ENCODE data around the gene EFTUD2.

Gene EFTUD2

DNA sequence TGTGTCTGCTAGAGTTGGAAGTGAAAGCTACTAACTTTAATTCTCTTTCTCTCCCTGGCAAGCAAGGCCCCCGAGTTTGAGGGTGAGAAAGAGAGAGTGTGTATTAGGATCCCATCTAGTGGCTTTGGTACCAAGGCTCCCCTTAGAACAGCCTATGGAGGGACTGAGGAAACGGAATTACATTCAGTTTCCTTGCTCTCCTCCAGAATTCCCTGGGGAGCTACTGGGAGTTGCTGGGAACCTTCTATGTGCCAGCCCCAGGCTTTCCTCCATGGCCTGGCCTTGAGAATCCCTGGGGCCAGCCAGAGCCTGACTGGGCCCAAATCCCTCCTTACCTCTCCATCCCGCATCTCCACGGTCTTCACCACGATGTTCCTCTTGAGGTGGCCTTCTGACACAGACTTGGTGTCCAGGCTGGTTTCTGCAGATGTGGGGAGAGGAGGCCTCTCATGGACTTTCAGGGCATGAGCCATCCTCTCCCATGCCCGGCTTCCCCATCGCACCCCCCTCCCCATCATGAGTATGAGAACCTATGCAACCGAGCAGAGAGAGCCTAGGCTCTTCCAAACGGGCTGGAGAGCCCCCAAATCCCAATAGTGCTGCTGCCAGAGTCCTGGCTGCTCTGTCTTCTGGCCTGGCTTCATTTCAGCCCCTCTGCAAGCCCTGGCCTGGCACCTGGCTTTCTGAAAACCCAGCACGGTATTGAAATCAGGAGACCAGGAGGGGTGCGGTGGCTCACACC, 8.7 kb upstream of the EFTUD2 start:
- peaks cover 4% of the 10 kb centered on the region for H3K27me3 Mint-ChIP-seq
- no peaks in the 10 kb centered on the region for H3K9me3 Mint-ChIP-seq (ENCODE audit: low read depth)
- H3K27ac Mint-ChIP-seq: no peak overlapping the region
- H3K4me1 Mint-ChIP-seq (ENCODE audit: low read depth): peaks cover 4% of the 10 kb centered on the region
- H3K36me3 Mint-ChIP-seq: no peaks in the 10 kb centered on the region
- H3K4me3 Mint-ChIP-seq: no peak overlapping the region

DNA sequence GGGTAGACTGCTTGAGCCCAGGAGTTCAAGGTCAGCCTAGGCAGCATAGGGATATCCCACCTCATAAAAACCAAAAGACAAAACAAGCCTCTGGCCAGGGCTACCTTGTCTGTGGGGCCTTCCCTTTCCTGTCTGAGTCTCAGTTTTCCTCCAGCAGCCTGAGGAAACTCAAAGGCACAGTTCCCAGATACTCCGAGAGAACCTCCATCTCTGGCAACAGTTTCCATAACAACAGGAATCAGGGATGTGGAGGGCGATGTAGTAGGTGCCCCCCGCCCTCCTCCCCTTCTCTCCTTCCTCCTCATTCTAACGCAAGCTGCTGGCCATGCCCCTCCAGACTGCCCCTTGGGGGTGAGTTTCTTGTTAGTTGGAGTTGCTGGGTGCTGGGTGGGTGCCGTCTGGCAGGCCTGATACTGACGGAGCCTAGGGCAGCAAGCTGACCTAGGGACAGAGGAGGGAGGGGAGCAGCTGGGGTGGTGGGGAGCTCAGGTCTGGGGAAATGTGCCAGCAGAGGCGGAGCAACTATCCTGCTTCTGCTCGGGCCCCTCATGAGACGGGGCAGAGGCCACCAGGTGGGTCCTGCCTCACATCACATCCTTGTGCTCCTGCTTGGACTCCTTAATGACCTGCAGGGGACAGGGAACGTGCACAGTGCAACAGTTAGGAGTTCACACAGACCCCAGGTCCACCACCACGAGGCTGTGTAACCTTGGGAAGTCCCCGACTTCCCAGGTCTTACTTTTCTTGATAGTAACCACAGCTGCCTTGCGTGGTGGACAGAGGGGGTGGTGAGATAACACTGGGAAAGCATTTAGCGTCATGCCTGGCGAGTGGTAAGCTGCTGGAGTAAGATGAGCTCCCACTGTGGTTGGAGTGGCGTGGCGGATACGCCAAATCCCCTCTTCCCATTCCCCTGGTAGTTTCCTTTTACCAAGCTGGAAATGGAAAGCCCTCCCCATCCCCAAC, 7.8 kb upstream of the EFTUD2 start:
- Mint-ChIP-seq H3K9me3 (ENCODE audit: low read depth) (no peaks in the 10 kb centered on the region), H3K36me3 (no peaks in the 10 kb centered on the region)

GRCh38 chr17:44906010-44906646, 6.9 kb upstream of the EFTUD2 start:
- H3K4me1 Mint-ChIP-seq (ENCODE audit: low read depth): peaks cover 4% of the 10 kb centered on the region
- H3K27ac Mint-ChIP-seq: no peak overlapping the region
- no peaks in the 10 kb centered on the region for H3K9me3 Mint-ChIP-seq (ENCODE audit: low read depth)
- no peak overlapping the region for H3K4me3 Mint-ChIP-seq
- H3K36me3 Mint-ChIP-seq: no peaks in the 10 kb centered on the region
- peaks cover 3% of the 10 kb centered on the region for H3K27me3 Mint-ChIP-seq

More for the DNA sequence above, 7.8 kb upstream of the EFTUD2 start:
- no peaks in the 10 kb centered on the region for H3K27me3 Mint-ChIP-seq
- peaks cover 4% of the 10 kb centered on the region for H3K4me1 Mint-ChIP-seq (ENCODE audit: low read depth)
- no peak overlapping the region for H3K4me3 Mint-ChIP-seq
- no peak overlapping the region for H3K27ac Mint-ChIP-seq

DNA sequence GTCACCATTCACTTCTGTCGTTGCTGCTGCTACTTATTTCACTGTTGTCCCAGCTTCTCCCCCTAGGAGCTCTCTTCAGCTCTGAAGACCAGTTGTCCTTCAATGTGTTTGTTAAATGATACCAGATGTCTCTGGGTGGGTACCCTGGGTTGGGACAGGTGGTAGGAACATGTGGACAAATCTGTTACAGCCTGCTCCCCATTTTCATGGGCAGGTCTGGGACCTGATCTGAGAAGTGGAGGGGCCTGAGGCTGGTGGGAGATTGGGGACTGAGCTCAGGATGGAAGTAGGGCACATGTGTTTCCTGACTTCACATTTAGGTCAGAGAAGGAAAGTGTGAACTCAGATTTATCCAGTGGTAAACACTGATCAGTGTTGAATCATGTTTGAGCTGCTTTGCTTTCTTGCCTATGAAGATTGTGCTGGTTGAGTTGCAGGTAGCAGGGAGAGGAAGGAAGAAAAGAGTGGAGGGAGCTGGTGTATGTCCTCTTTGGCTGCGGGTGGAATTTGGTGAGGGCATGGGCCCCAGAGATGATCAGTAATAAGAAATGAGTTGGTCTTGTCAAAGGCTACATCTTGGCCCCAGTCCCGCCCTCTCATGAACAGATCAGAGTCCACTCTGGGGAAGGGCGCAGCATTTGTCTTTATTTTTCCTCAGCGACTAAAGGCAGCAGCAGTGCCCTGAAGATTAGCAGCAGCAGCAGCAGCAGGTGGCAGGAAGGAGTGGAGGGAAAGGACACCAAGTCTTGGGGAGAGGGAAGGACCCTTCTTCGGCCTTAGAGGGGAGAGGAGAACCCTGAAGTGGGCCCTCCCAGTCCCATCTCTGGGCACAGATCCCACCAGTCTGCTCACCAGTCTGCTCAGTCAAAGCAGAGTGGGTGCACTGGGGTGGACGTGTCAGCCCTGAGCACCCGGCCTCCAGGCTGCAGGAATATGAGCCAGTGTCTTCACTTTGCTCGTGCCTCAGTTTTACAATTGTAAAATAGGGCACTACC, 6.1 kb upstream of the EFTUD2 start:
- no peak overlapping the region for H3K4me3 Mint-ChIP-seq
- peaks cover 3% of the 10 kb centered on the region for H3K27me3 Mint-ChIP-seq
- no peak overlapping the region for H3K27ac Mint-ChIP-seq
- peaks cover 1% of the 10 kb centered on the region for H3K4me1 Mint-ChIP-seq (ENCODE audit: low read depth)
- no peaks in the 10 kb centered on the region for H3K9me3 Mint-ChIP-seq (ENCODE audit: low read depth)
- H3K36me3 Mint-ChIP-seq: no peaks in the 10 kb centered on the region

- H3K9me3 Mint-ChIP-seq (ENCODE audit: low read depth): no peaks in the 10 kb centered on the region
- peaks cover 8% of the 10 kb centered on the region for H3K4me1 Mint-ChIP-seq (ENCODE audit: low read depth)
- peaks cover 3% of the 10 kb centered on the region for H3K27me3 Mint-ChIP-seq
- no peak overlapping the region for H3K27ac Mint-ChIP-seq
- no peak overlapping the region for H3K4me3 Mint-ChIP-seq
- H3K36me3 Mint-ChIP-seq: no peaks in the 10 kb centered on the region
Observed at GRCh38 chr17:44904001-44904984, 5.0 kb upstream of the EFTUD2 start.

- peaks cover 3% of the 10 kb centered on the region for H3K27me3 Mint-ChIP-seq
- no peak overlapping the region for H3K27ac Mint-ChIP-seq
- H3K9me3 Mint-ChIP-seq (ENCODE audit: low read depth): no peaks in the 10 kb centered on the region
- peaks cover 4% of the 10 kb centered on the region for H3K36me3 Mint-ChIP-seq
- no peak overlapping the region for H3K4me3 Mint-ChIP-seq
- peaks cover 15% of the 10 kb centered on the region for H3K4me1 Mint-ChIP-seq (ENCODE audit: low read depth)
Observed at GRCh38 chr17:44903012-44903685, 3.9 kb upstream of the EFTUD2 start.

- H3K36me3 Mint-ChIP-seq: peaks cover 4% of the 10 kb centered on the region
- no peak overlapping the region for H3K27ac Mint-ChIP-seq
- H3K4me3 Mint-ChIP-seq: no peak overlapping the region
- no peaks in the 10 kb centered on the region for H3K9me3 Mint-ChIP-seq (ENCODE audit: low read depth)
- H3K27me3 Mint-ChIP-seq: peaks cover 3% of the 10 kb centered on the region
- H3K4me1 Mint-ChIP-seq (ENCODE audit: low read depth): peaks cover 15% of the 10 kb centered on the region
Observed at GRCh38 chr17:44902135-44902760, 3.0 kb upstream of the EFTUD2 start.

- H3K27ac Mint-ChIP-seq: no peak overlapping the region
- no peaks in the 10 kb centered on the region for H3K9me3 Mint-ChIP-seq (ENCODE audit: low read depth)
- H3K27me3 Mint-ChIP-seq: peaks cover 3% of the 10 kb centered on the region
- H3K4me3 Mint-ChIP-seq: peak overlapping the region; percentile 57
- H3K4me1 Mint-ChIP-seq (ENCODE audit: low read depth): peaks cover 18% of the 10 kb centered on the region
- H3K36me3 Mint-ChIP-seq: peaks cover 4% of the 10 kb centered on the region
Observed at GRCh38 chr17:44901411-44901921, 2.2 kb upstream of the EFTUD2 start.

DNA sequence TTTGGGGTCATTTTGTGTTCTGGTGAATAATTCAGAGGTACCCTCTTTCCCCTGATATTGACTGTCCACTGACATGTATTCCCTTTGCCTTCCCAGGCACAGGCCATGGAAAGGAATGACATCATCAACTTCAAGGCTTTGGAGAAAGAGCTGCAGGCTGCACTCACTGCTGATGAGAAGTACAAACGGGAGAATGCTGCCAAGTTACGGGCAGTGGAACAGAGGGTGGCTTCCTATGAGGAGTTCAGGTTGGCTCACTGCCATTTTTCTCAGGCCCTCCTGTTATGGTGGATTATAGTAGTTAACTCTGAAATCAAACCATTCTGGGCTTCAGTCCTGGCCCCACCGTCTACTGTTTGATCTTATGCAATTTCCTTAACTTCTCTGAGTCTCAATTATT, 1.6 kb upstream of the EFTUD2 start:
- Mint-ChIP-seq H3K9me3 (ENCODE audit: low read depth) (no peaks in the 10 kb centered on the region), H3K36me3 (peaks cover 4% of the 10 kb centered on the region), H3K4me3 (peak overlapping the region; percentile 7), H3K27ac (no peak overlapping the region), H3K27me3 (peaks cover 3% of the 10 kb centered on the region), H3K4me1 (ENCODE audit: low read depth) (peaks cover 21% of the 10 kb centered on the region)

DNA sequence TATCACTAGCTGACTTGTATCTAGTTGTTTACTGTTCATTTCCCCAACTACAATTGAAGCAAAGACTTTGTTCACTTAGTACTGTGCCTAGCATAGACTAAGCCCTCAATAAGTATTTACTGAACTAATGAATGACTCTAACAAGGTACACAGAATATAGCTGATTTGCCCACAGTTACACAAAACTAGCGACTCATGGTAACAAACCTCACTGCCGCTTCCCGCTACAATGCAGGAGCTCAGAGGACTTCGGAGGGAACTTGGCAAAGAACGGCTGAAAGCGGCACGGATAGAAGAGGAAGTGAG, 524 bp downstream of the EFTUD2 start:
- Mint-ChIP-seq H3K9me3 (ENCODE audit: low read depth) (no peaks in the 10 kb centered on the region), H3K27me3 (peaks cover 3% of the 10 kb centered on the region), H3K4me3 (peak overlapping the region; percentile 99), H3K27ac (peak overlapping the region; percentile 96), H3K36me3 (peaks cover 4% of the 10 kb centered on the region), H3K4me1 (ENCODE audit: low read depth) (peaks cover 30% of the 10 kb centered on the region)

DNA sequence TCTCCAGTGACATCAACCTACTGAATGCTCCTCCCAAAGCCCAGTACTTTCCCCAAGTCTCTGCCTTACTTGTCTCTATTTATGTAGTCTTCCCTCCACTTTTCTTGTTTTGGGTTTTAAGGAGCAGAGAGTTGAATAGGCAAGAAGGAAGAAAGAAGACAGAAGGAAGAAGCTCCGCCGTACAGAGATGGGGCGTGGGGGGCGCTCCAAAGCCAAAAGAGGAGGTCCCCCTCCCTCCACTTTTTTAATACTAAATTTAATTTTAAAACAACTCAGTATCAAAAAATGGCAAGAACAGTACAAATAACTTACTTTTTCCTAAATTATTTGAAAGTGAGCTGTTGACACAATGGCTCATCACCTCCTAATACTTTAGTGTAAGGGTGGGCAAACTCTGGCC, 4.6 kb downstream of the EFTUD2 start:
- no peaks in the 10 kb centered on the region for H3K9me3 Mint-ChIP-seq (ENCODE audit: low read depth)
- H3K4me3 Mint-ChIP-seq: no peak overlapping the region
- H3K36me3 Mint-ChIP-seq: peaks cover 4% of the 10 kb centered on the region
- H3K27me3 Mint-ChIP-seq: no peaks in the 10 kb centered on the region
- H3K4me1 Mint-ChIP-seq (ENCODE audit: low read depth): peaks cover 35% of the 10 kb centered on the region
- no peak overlapping the region for H3K27ac Mint-ChIP-seq

GRCh38 chr17:44892250-44892649, 7.0 kb downstream of the EFTUD2 start:
- Mint-ChIP-seq H3K27ac (no peak overlapping the region), H3K36me3 (no peaks in the 10 kb centered on the region)

More at GRCh38 chr17:44892250-44892649, 7.0 kb downstream of the EFTUD2 start:
- Mint-ChIP-seq H3K27me3 (no peaks in the 10 kb centered on the region), H3K4me1 (ENCODE audit: low read depth) (peaks cover 27% of the 10 kb centered on the region), H3K4me3 (no peak overlapping the region), H3K9me3 (ENCODE audit: low read depth) (no peaks in the 10 kb centered on the region)

All from activated naive CD8-positive, alpha-beta T cell (primary cell).